ENCODE results near the gene NINL. TPM values are rescaled to one million over a fixed set of nuclear protein-coding genes. Genes with fewer than 3 reads are reported as not detected.
"Not testable (repeated sequence)": the region's sequence is repeated elsewhere in the genome, so short reads cannot be mapped to it uniquely, and the experiment has no call there.

NINL gene
- total RNA-seq, 3 donors from 2014 or later (not counting 1 experiment from before 2014, with no cell fraction given), result 3.1 to 6.9 (median 4.9) TPM

- Histone ChIP-seq H3K27me3 (ENCODE audit: control insufficient read depth, insufficient read depth, low read length) (no peaks in the 10 kb centered on the region), H3K36me3 (ENCODE audit: control insufficient read depth, insufficient read depth, low read length) (no peaks in the 10 kb centered on the region), H3K9me3 (ENCODE audit: control insufficient read depth, insufficient read depth, low read length) (no peaks in the 10 kb centered on the region), H3K4me3 (ENCODE audit: low read length) (no peak overlapping the region), H3K27ac (ENCODE audit: low read length) (no peak overlapping the region), H3K4me1 (ENCODE audit: control insufficient read depth, insufficient read depth, low read length) (no peaks in the 10 kb centered on the region)
- intact Hi-C loops (cut with micrococcal nuclease), result no loop called here
- Mint-ChIP-seq H3K27me3 (ENCODE audit: low read depth in 2 of 2) (no peaks in the 10 kb centered on the region), H3K36me3 (no peaks in the 10 kb centered on the region), H3K4me1 (no peaks in the 10 kb centered on the region), H3K9me3 (no peaks in the 10 kb centered on the region), H3K4me3 (no peak overlapping the region), H3K27ac (no peak overlapping the region)
- DNase-seq (no peak), ATAC-seq (no peak)
- 88% methylated on average over 8 of the region's 8 CpGs for WGBS (ENCODE audit: insufficient coverage)
- no peak for TF ChIP-seq CTCF (IDR thresholded peaks at IDR 0.05)
These were observed 77.8 kb downstream of the NINL start for GRCh38 chr20:25507385-25508082.

- DNase-seq (no peak), ATAC-seq (no peak)
- H3K4me1 Mint-ChIP-seq, result no peaks in the 10 kb centered on the region
- no peaks in the 10 kb centered on the region for H3K36me3 ChIP-seq (ENCODE audit: control insufficient read depth, insufficient read depth, low read length)
- WGBS (ENCODE audit: insufficient coverage), result 82% methylated on average over 15 of the region's 15 CpGs
- no peaks in the 10 kb centered on the region for H3K27me3 Mint-ChIP-seq (ENCODE audit: low read depth in 2 of 2)
- no peaks in the 10 kb centered on the region for H3K9me3 Mint-ChIP-seq
- H3K4me3 Mint-ChIP-seq, result no peak overlapping the region
- intact Hi-C loops (cut with micrococcal nuclease), result no loop called here
- H3K9me3 ChIP-seq (ENCODE audit: control insufficient read depth, insufficient read depth, low read length), result no peaks in the 10 kb centered on the region
- no peaks in the 10 kb centered on the region for H3K36me3 Mint-ChIP-seq
- no peak for TF ChIP-seq CTCF (IDR thresholded peaks at IDR 0.05)
- no peak overlapping the region for H3K4me3 ChIP-seq (ENCODE audit: low read length)
- H3K4me1 ChIP-seq (ENCODE audit: control insufficient read depth, insufficient read depth, low read length), result no peaks in the 10 kb centered on the region
- no peak overlapping the region for H3K27ac ChIP-seq (ENCODE audit: low read length)
- H3K27me3 ChIP-seq (ENCODE audit: control insufficient read depth, insufficient read depth, low read length), result no peaks in the 10 kb centered on the region
- no peak overlapping the region for H3K27ac Mint-ChIP-seq
These were observed 80.8 kb downstream of the NINL start for GRCh38 chr20:25504366-25505135.

- 92% methylated on average over 12 of the region's 12 CpGs for WGBS (ENCODE audit: insufficient coverage)
- Mint-ChIP-seq H3K4me3 (no peak overlapping the region), H3K4me1 (no peaks in the 10 kb centered on the region), H3K36me3 (no peaks in the 10 kb centered on the region), H3K27me3 (ENCODE audit: low read depth in 2 of 2) (no peaks in the 10 kb centered on the region), H3K27ac (no peak overlapping the region), H3K9me3 (no peaks in the 10 kb centered on the region)
- no peak overlapping the region for H3K27ac ChIP-seq (ENCODE audit: low read length)
- H3K9me3 ChIP-seq (ENCODE audit: control insufficient read depth, insufficient read depth, low read length), result no peaks in the 10 kb centered on the region
- no peaks in the 10 kb centered on the region for H3K27me3 ChIP-seq (ENCODE audit: control insufficient read depth, insufficient read depth, low read length)
- no peak for TF ChIP-seq CTCF (IDR thresholded peaks at IDR 0.05)
- H3K4me3 ChIP-seq (ENCODE audit: low read length), result no peak overlapping the region
- ATAC-seq (no peak), DNase-seq (no peak)
- intact Hi-C loops (cut with micrococcal nuclease), result no loop called here
- H3K4me1 ChIP-seq (ENCODE audit: control insufficient read depth, insufficient read depth, low read length), result no peaks in the 10 kb centered on the region
- H3K36me3 ChIP-seq (ENCODE audit: control insufficient read depth, insufficient read depth, low read length), result no peaks in the 10 kb centered on the region
These were observed 81.4 kb downstream of the NINL start for GRCh38 chr20:25503936-25504335.

GRCh38 chr20:25503051-25503639, 82.2 kb downstream of the NINL start:
- H3K4me1 ChIP-seq (ENCODE audit: control insufficient read depth, insufficient read depth, low read length); H3K4me3 Mint-ChIP-seq; H3K27ac Mint-ChIP-seq; H3K9me3 ChIP-seq (ENCODE audit: control insufficient read depth, insufficient read depth, low read length); H3K27me3 ChIP-seq (ENCODE audit: control insufficient read depth, insufficient read depth, low read length); H3K27ac ChIP-seq (ENCODE audit: low read length); H3K27me3 Mint-ChIP-seq (ENCODE audit: low read depth in 2 of 2); H3K9me3 Mint-ChIP-seq; H3K36me3 ChIP-seq (ENCODE audit: control insufficient read depth, insufficient read depth, low read length); DNase-seq; H3K4me3 ChIP-seq (ENCODE audit: low read length); H3K36me3 Mint-ChIP-seq; H3K4me1 Mint-ChIP-seq; ATAC-seq; intact Hi-C loops (cut with micrococcal nuclease): not testable (repeated sequence)
- whole genome bisulfite sequencing (ENCODE audit: insufficient coverage), result 85% methylated on average over 6 of the region's 6 CpGs
